Memory B cell (primary cell): ENCODE results near the gene ZNF732.
A peak's percentile ranks its signal among the peaks of the same experiment; 100 is the strongest.
"Not testable (repeated sequence)": the region's sequence is repeated elsewhere in the genome, so short reads cannot be mapped to it uniquely, and the experiment has no call there.

Source experiments
- ATAC-seq: fragments of 150-1000 bp; cut with Tn5 transposase; 2 replicates; pipeline ENCODE4 v1.10.0; 2021; ENCODE audit warnings: low read depth, mild to moderate bottlenecking, moderate library complexity
- DNase-seq, 2 donors: peaks; one replicate each; pipeline ENCODE4 v3.0.0; 2022; ENCODE audit warnings: low spot score in 2 of 2
- H3K27ac Mint-ChIP-seq: one replicate; pipeline ENCODE4 v1.8.0; 2022; ENCODE audit warnings: mild to moderate bottlenecking, moderate library complexity, mixed read lengths
- H3K27me3 Mint-ChIP-seq: one replicate; pipeline ENCODE4 v1.8.0; 2022; ENCODE audit warnings: mixed read lengths
- H3K36me3 Mint-ChIP-seq: one replicate; pipeline ENCODE4 v1.8.0; 2022; ENCODE audit warnings: mild to moderate bottlenecking, mixed read lengths
- H3K4me1 Mint-ChIP-seq: one replicate; pipeline ENCODE4 v1.8.0; 2022; ENCODE audit warnings: mixed read lengths
- H3K4me3 Mint-ChIP-seq: one replicate; pipeline ENCODE4 v1.8.0; 2022; ENCODE audit warnings: mild to moderate bottlenecking, moderate library complexity, mixed read lengths
- H3K9me3 Mint-ChIP-seq: one replicate; pipeline ENCODE4 v1.8.0; 2022; ENCODE audit warnings: mixed read lengths

The ZNF732 gene

DNA sequence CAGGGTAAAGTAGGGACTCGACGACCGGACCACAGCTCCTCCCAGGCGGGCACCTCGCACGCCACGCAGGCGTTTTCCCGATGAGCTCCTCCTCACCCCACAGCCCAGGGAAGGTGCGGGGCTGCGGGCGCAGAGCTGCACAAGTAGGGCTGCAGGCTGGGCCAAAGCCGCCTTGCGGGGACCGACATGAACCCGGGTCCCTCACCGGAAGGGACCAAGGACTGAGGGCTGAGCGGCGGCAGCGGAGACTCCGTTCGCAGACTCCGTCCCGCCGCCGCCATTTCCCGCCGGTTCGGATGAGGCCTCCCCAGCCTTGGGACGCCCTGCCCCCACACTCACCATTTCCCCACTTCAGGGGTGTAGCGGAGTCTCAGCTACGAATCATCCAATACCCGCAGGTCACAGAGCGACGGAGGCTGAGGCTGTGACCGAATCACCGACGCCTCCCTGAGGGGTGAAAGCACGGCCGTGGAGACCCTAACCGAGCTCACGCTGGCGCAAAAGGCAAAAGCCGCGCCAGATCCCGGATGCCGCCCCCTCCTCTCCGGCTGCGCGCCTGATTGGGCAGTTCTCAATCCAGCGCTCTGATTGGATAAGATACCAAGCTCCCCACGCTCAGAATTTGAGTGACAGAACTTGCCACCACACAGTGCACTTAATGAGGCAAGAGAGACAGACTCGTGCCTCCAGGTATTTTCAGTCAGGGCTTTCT, at the start of gene ZNF732:
Gene ZNF732 (minus strand): TSS at position 506 of the 712 bp plus-strand sequence. CDS start 164 bp downstream, at position 342.
- ATAC-seq (no peak), DNase-seq (no peak)
- Mint-ChIP-seq H3K27me3 (no peaks in the 10 kb centered on the region), H3K27ac (peak within 1 kb of the TSS; percentile 88), H3K9me3 (peaks cover 11% of the 10 kb centered on the region), H3K4me3 (no peak within 1 kb of the TSS), H3K4me1 (peaks cover 12% of the 10 kb centered on the region), H3K36me3 (peaks cover 7% of the 10 kb centered on the region)

DNA sequence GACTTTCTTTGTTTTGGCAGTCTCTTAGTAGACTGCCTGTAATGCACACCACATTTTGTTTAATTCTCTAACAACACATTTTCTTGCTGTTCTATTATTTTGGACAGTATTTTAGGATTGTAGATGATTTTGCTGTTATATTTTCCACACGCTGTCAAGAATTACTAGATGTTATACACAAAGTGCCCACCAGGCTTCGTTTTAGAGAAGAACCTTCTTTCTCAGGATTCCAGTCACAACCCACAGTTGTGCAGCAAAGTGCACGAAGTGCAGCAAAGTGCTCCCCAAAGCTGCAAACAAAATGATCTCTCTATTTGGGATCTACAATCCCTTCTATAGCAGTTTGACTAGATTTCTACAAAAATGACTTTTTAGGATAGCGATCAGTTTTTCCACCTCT, 34.7 kb upstream of the ZNF732 start:
- Mint-ChIP-seq H3K4me3 (no peak overlapping the region), H3K9me3 (peaks cover 9% of the 10 kb centered on the region), H3K27me3 (no peaks in the 10 kb centered on the region), H3K4me1 (peaks cover 16% of the 10 kb centered on the region), H3K27ac (peak overlapping the region; percentile 68), H3K36me3 (peaks cover 41% of the 10 kb centered on the region)
- DNase-seq (no peak), ATAC-seq (no peak)

DNA sequence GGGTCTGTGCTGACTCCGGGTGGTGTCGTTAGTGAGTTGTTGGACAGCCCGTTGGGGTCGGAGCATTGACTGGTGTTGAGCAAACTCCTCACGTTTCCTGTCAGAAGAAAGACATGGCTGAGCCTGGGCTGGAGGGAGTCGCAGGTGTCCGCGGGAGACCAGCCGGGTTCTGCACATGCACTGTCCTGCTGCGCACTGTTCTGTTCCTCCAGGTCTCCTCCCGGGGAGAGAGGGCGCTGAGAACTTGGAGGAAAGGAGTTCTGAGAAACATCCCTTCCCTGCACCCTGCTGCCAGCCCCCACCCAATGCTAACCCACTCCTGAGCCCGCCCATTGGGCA, 33.5 kb upstream of the ZNF732 start:
- Mint-ChIP-seq H3K36me3 (peaks cover 31% of the 10 kb centered on the region), H3K9me3 (peaks cover 10% of the 10 kb centered on the region), H3K27ac (peak overlapping the region; percentile 97), H3K4me3 (peak overlapping the region; percentile 98), H3K4me1 (peaks cover 18% of the 10 kb centered on the region), H3K27me3 (no peaks in the 10 kb centered on the region)
- ATAC-seq, result no peak
- DNase-seq, result peak in 1 of 2 donors; percentile 7

DNA sequence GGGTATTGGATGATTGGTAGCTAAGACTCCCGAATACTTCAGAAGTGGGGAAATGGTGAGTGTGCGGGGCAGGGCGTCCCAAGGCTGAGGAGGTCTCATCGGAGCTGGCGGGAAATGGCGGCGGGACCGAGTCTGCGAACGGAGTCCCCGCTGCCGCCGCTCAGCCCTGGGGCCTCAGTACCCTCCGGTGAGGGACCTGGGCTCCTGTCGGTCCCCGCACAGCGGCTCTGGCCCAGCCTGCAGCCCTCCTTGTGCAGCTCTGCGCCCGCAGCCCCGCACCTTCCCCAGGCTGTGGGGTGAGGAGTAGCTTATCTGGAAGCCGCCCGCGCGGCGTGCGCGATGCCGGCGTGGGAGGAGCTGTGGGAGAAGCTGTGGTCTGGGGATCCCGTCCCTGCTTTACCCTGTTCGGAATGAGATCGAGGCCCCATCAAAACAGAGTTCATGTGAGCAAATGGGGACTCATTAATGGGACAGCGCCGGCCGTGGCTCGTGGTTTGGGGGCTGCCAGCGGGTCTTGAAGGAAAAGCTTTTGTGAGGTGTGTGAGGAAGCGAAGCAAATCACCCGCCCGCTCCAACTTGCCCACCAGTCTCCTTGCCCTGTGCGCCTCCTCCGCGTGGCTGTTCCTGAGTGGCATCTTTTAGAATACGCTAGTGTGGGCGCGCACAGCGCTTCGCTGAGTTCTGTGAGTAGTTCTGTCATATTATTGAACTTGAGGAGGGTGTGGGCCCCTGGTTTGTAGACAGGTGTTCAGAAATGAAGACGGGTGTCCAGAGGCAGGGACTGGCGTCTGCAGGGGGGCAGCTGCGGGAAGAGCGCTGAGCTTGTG, 32.9 kb upstream of the ZNF732 start:
- ATAC-seq (peak; percentile 23), DNase-seq (peak; percentile 19 to 43)
- peak overlapping the region; percentile 97 for H3K27ac Mint-ChIP-seq
- peaks cover 18% of the 10 kb centered on the region for H3K4me1 Mint-ChIP-seq
- H3K9me3 Mint-ChIP-seq, result peaks cover 10% of the 10 kb centered on the region
- H3K27me3 Mint-ChIP-seq, result no peaks in the 10 kb centered on the region
- peaks cover 28% of the 10 kb centered on the region for H3K36me3 Mint-ChIP-seq
- peak overlapping the region; percentile 98 for H3K4me3 Mint-ChIP-seq

DNA sequence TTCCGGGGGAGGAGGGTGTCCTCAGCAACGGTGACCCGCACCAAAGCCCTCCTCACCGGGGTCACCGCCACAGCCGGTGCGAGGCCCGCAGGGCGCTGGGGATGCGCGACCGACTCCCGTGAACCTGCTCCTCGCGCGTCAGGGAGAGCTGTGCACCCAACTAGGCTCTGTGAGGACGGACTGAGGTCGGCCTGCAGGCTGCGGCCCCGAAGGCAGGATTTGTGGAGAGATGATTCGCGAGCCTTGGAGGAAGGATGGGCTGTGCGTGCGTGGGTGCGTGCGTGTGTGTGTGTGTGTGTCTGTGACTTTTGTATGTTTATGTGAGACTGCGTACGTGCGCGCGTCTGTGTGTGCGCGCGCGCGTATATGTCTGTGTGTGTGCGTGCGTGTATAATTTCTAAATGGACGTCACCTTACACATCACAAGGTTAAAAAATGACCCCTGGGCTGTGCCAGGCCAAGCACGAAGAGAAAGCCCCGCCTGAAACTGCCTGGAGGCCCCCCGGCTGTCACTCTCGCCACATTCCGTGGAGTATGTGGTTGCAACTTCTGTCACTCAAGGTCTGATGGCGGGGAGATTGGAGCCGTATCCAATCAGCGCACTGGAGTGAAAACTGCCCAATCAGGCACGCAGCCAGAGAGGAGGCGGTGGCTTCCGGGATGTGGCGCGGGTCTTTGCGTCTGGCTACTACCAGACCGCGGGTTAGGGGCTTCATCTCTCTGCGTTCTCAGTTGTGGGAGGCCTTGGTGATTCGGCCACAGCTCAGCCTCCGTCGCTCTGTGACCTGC, 32.1 kb upstream of the ZNF732 start, which contains the start of gene ZNF141:
Gene ZNF141 (plus strand): TSS at position 672 of the 789 bp plus-strand sequence. CDS start 170 bp downstream, outside the sequence.
- H3K27ac Mint-ChIP-seq, result peak within 1 kb of the TSS; percentile 97
- DNase-seq (peak; percentile 81 to 91), ATAC-seq (peak; percentile 85)
- peaks cover 18% of the 10 kb centered on the region for H3K4me1 Mint-ChIP-seq
- H3K4me3 Mint-ChIP-seq, result peak within 1 kb of the TSS; percentile 98
- H3K27me3 Mint-ChIP-seq, result no peaks in the 10 kb centered on the region
- peaks cover 25% of the 10 kb centered on the region for H3K36me3 Mint-ChIP-seq
- H3K9me3 Mint-ChIP-seq, result peaks cover 10% of the 10 kb centered on the region

DNA sequence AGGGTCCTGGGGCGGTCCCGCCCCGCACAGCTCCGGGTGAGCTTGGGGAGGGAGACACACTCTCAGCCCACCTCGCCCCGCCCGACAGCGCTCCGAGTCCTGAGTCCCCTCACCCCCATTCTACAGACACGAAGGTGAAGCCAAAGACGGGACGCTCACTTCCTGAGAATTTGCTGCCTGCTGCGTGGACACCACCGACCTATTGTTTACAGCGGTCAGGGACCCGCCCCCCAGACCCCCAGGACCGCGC, 31.5 kb upstream of the ZNF732 start:
- Mint-ChIP-seq H3K27ac (peak overlapping the region; percentile 97), H3K4me3 (peak overlapping the region; percentile 98), H3K9me3 (peaks cover 8% of the 10 kb centered on the region), H3K27me3 (no peaks in the 10 kb centered on the region), H3K36me3 (peaks cover 21% of the 10 kb centered on the region), H3K4me1 (peaks cover 15% of the 10 kb centered on the region)
- ATAC-seq, result peak; percentile 0
- no peak for DNase-seq

DNA sequence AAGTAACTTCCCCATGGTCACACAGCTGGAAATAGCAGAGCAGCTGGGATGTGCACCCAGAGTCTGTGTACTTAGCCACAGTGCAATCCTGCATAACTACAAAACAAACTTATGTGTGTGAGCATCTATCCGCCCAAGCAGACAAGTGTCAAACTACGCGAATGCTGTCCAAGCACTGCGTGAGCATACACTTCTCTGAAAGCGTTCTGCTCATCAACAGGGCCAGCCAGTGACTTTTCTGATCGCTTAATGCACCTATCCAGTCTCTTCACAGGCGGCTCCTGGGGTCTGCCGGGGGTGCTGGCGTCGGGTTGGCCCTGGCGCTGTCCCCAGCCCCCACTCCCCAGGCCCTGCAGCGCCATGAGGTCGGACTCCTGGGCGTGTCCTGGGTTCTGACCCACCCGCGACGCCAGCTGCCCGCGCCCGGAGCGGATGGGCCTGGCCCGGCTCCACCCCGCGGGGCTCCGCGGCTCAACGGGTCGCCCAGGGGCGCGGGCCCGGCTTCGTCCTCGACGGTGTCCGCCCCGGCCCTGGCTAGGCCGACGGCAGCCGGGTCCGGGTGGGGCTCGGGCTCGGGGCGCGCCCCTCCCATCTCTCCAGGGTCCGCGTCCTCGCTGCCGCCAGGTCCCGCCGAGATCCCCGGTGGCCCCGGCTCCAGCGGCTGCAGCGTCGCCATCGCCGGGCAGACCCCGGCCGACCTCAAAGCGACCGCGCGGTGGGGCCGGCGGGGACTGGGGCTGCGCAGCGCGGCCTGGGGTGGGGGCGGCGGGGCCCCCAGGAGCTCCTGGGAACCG, 31.0 kb upstream of the ZNF732 start:
- DNase-seq (peak in 1 of 2 donors; percentile 21), ATAC-seq (no peak)
- Mint-ChIP-seq H3K9me3 (peaks cover 8% of the 10 kb centered on the region), H3K36me3 (peaks cover 18% of the 10 kb centered on the region), H3K4me1 (peaks cover 15% of the 10 kb centered on the region), H3K27ac (peak overlapping the region; percentile 97), H3K4me3 (peak overlapping the region; percentile 98), H3K27me3 (no peaks in the 10 kb centered on the region)

DNA sequence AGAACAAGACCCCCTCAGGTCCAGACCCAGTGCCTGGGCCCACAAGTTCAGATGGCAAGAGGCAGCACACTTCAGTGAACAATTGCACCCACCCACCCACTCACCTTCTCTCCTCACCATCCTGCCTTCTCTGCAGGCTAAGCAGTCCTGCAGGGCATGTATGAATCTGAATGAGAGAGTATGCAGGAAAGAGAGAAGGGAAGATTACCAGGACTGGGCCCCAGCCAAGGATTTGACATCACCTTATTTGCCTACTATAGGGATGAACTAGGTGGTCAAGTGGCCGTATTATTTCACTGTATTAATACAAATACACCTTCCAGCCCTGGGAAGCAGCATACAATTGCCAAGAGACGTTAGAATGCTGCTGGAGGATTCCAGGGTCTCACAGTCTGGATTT, 30.2 kb upstream of the ZNF732 start:
- Mint-ChIP-seq H3K4me3 (peak overlapping the region; percentile 53), H3K27me3 (no peaks in the 10 kb centered on the region), H3K9me3 (peaks cover 5% of the 10 kb centered on the region), H3K4me1 (peaks cover 14% of the 10 kb centered on the region), H3K27ac (peak overlapping the region; percentile 50), H3K36me3 (peaks cover 15% of the 10 kb centered on the region)
- ATAC-seq, result no peak
- DNase-seq, result no peak

DNA sequence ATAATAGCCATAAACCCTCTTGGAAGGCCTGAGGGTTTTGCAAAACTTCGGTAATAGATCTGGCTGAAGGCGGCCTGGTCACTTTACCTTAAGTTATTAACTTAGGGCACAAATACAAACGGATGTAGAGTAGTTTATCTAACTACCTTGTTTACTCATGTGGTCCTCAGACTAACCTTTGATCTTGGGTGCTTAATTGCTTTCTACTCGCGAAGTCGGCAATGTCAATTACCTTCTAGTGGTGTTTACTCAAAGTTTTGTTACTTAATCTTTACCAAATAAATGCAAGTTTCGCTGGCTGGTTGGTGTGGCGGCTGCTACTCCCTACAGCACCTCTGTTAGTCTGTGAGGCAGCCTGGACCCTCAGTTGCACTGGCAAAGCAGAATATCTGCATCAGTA, 23.5 kb upstream of the ZNF732 start:
- Mint-ChIP-seq H3K27me3 (no peaks in the 10 kb centered on the region), H3K36me3 (peaks cover 6% of the 10 kb centered on the region), H3K4me3 (no peak overlapping the region), H3K9me3 (peaks cover 10% of the 10 kb centered on the region), H3K4me1 (peaks cover 5% of the 10 kb centered on the region), H3K27ac (peak overlapping the region; percentile 96)
- DNase-seq, result no peak
- ATAC-seq, result no peak

DNA sequence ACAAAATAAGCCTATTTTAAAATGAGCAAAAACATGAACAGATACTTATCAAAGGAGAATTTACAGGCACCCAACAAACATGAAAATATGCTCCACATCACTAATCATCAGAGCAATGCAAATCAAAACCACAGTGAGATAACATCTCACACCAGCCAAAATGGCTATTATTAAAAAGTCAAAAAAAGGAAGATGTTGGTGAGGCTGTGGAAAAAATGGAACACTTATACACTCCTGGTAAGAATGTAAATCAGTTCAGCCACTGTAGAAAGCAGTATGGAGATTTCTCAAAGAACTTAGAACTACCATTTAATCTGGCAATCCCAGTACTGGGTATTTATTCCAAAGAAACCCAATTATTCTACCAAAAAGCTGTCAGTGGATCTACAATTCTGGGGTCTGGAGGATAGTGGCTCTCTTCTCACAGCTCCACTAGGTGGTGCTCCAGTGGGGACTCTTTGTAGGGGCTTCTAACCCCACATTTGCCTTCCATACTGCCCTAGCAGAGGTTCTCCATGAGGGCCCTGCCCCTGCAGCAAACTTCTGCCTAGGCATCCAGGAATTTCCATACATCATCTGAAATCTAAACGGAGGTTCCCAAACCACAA, 9.1 kb upstream of the ZNF732 start:
- ATAC-seq (no peak), DNase-seq (no peak)
- no peak overlapping the region for H3K27ac Mint-ChIP-seq
- H3K27me3 Mint-ChIP-seq, result peaks cover 14% of the 10 kb centered on the region
- peaks cover 2% of the 10 kb centered on the region for H3K4me1 Mint-ChIP-seq
- no peak overlapping the region for H3K4me3 Mint-ChIP-seq
- peaks cover 17% of the 10 kb centered on the region for H3K36me3 Mint-ChIP-seq
- H3K9me3 Mint-ChIP-seq, result peaks cover 28% of the 10 kb centered on the region

DNA sequence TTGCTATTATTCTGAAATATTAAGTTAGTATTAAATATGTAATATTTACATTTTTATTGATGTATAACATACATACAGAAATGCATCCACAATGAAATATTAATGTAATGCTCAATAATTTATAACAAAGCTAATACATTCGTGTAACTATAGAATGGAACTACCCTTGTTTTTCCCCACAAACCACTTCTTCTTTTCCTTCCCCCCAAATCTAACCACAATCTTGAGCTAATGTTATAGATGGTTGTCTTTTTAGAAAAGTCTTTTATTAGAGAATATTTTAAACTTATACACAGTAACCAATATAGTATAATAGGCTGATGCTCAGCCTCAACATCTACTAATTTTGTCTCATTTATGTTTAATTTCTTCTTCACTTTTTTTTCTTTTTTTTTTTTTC, 4.5 kb upstream of the ZNF732 start:
- H3K4me3 Mint-ChIP-seq, result no peak overlapping the region
- H3K27ac Mint-ChIP-seq, result no peak overlapping the region
- H3K27me3 Mint-ChIP-seq, result no peaks in the 10 kb centered on the region
- H3K4me1 Mint-ChIP-seq, result peaks cover 14% of the 10 kb centered on the region
- DNase-seq, result no peak
- H3K36me3 Mint-ChIP-seq, result peaks cover 4% of the 10 kb centered on the region
- ATAC-seq, result no peak
- peaks cover 6% of the 10 kb centered on the region for H3K9me3 Mint-ChIP-seq

DNA sequence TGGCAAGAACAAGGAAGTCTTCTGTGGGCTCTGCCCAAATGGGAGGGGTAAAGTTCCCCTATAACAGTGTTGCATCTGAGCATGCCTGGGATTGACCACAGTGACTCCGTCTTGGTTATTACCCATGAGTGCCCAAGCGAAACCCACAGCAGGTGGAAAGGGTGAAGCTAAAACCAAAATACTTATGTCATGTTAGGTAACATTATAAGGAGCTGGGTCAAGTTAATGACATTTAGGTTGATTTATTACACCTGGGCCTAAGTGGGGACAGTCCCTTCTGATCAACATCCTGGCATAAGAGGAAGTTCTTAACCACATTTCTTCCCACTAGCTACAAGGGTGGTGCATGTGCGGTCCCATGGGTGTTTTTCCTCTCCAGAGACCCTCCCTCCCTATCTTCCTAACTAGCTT, 1.3 kb upstream of the ZNF732 start:
- peak; percentile 90 for ATAC-seq
- Mint-ChIP-seq H3K36me3 (peaks cover 5% of the 10 kb centered on the region), H3K9me3 (peaks cover 8% of the 10 kb centered on the region), H3K27ac (peak overlapping the region; percentile 88), H3K4me1 (peaks cover 12% of the 10 kb centered on the region), H3K4me3 (no peak overlapping the region), H3K27me3 (no peaks in the 10 kb centered on the region)
- DNase-seq, result peak; percentile 18 to 41

DNA sequence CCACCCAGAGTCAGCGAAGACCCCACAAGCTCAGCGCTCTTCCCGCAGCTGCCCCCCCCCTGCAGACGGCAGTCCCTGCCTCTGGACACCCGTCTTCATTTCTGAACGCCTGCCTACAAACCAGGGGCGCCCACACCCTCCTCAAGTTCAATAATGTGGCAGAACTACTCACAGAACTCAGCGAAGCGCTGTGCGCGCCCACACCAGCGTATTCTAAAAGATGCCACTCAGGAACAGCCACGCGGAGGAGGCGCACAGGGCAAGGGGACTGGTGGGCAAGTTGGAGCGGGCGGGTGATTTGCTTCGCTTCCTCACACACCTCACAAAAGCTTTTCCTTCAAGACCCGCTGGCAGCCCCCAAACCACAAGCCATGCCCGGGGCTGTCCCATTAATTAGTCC, 758 bp downstream of the ZNF732 start:
- Mint-ChIP-seq H3K9me3 (peaks cover 11% of the 10 kb centered on the region), H3K4me1 (peaks cover 12% of the 10 kb centered on the region)
- DNase-seq, ATAC-seq, H3K27me3 Mint-ChIP-seq, H3K36me3 Mint-ChIP-seq, H3K4me3 Mint-ChIP-seq, H3K27ac Mint-ChIP-seq: not testable (repeated sequence)
